HL-60 (cell line): Measurements from ENCODE around the gene ETV7.

Experiments
- DNase-seq, 2 experiments: peaks; one replicate each; pipeline ENCODE4 v3.0.0-alpha.2; 2010 to 2020; ENCODE audit warnings: low read depth in 1 of 2, low spot score in 1 of 2
- H3K27ac ChIP-seq: fragments of 250-450 bp; sonication (Bioruptor Pico); replicated peaks from 2 replicates; pipeline ENCODE4 v1.5.1; 2020; ENCODE audit warnings: mild to moderate bottlenecking, moderate library complexity
- H3K27me3 ChIP-seq: fragments of 250-450 bp; sonication (Bioruptor Pico); 2 replicates; pipeline ENCODE4 v1.5.1; 2021; ENCODE audit warnings: mild to moderate bottlenecking, moderate library complexity; ENCODE audit not compliant: insufficient read depth, poor library complexity, severe bottlenecking
- H3K4me3 ChIP-seq: replicated peaks from 2 replicates; pipeline ENCODE4 v1.5.1; 2011; ENCODE audit warnings: mild to moderate bottlenecking, control low read depth, low read length; ENCODE audit not compliant: insufficient read depth
- CTCF ChIP-seq: IDR thresholded peaks from one replicate; pipeline ENCODE4 v1.5.1; 2011; ENCODE audit warnings: low read length, control low read depth, inconsistent platforms; ENCODE audit not compliant: insufficient read depth
- GABPA ChIP-seq: IDR thresholded peaks from 2 replicates; pipeline ENCODE4 v1.6.1; 2012; ENCODE audit warnings: low read depth
- POLR2AphosphoS5 ChIP-seq: IDR thresholded peaks from 2 replicates; pipeline ENCODE4 v1.6.1; 2012; ENCODE audit warnings: low read depth
- REST ChIP-seq: IDR thresholded peaks from 2 replicates; pipeline ENCODE4 v1.6.1; 2012; ENCODE audit warnings: low read depth; ENCODE audit not compliant: insufficient replicate concordance
- SPI1 ChIP-seq: IDR thresholded peaks from 2 replicates; pipeline ENCODE4 v1.6.1; 2012; ENCODE audit warnings: low read depth, mild to moderate bottlenecking, borderline replicate concordance

ETV7 gene

GRCh38 chr6:36373368-36374019, 14.0 kb downstream of the ETV7 start:
- DNase-seq, result peak in 1 of 2 experiments; percentile 78
- no peak for TF ChIP-seq CTCF
- no peak for TF ChIP-seq POLR2AphosphoS5
- no peak for TF ChIP-seq REST
- TF ChIP-seq SPI1, result no peak
- TF ChIP-seq GABPA, result no peak

GRCh38 chr6:36372088-36372487, 15.4 kb downstream of the ETV7 start:
- Histone ChIP-seq H3K4me3 (no peak overlapping the region), H3K27me3 (no peaks in the 10 kb centered on the region), H3K27ac (no peak overlapping the region)
- no peak for DNase-seq
- TF ChIP-seq POLR2AphosphoS5 (no peak), CTCF (no peak), REST (no peak), GABPA (no peak), SPI1 (no peak)

More at GRCh38 chr6:36373368-36374019, 14.0 kb downstream of the ETV7 start:
- H3K27me3 ChIP-seq, result no peaks in the 10 kb centered on the region
- H3K27ac ChIP-seq, result no peak overlapping the region
- no peak overlapping the region for H3K4me3 ChIP-seq

- Histone ChIP-seq H3K27me3 (no peaks in the 10 kb centered on the region), H3K4me3 (no peak overlapping the region), H3K27ac (no peak overlapping the region)
- DNase-seq, result no peak
- TF ChIP-seq POLR2AphosphoS5, result no peak
- no peak for TF ChIP-seq GABPA
- TF ChIP-seq SPI1, result no peak
- TF ChIP-seq REST, result no peak
- no peak for TF ChIP-seq CTCF
Measured at GRCh38 chr6:36371211-36371610, 16.3 kb downstream of the ETV7 start.
